GM12865 (cell line): ENCODE measurements around the gene OAS3.
"Not testable (repeated sequence)": the region's sequence is repeated elsewhere in the genome, so short reads cannot be mapped to it uniquely, and the experiment has no call there.

ENCODE experiments used
- DNase-seq: peaks from one replicate; pipeline ENCODE4 v3.0.0; 2010; ENCODE audit warnings: low read depth
- H3K4me3 ChIP-seq: 2 replicates; pipeline ENCODE4 v1.5.1; 2011; ENCODE audit warnings: mild to moderate bottlenecking, low read depth, low read length, control low read depth
- TF ChIP-seq, protein P1 (sequence below): IDR thresholded peaks from 2 replicates; pipeline ENCODE4 v1.5.1; 2011; ENCODE audit warnings: low read length, control low read depth, low read depth, inconsistent platforms; ENCODE audit not compliant: insufficient read depth; ENCODE audit errors: missing control alignments

Gene OAS3

DNA sequence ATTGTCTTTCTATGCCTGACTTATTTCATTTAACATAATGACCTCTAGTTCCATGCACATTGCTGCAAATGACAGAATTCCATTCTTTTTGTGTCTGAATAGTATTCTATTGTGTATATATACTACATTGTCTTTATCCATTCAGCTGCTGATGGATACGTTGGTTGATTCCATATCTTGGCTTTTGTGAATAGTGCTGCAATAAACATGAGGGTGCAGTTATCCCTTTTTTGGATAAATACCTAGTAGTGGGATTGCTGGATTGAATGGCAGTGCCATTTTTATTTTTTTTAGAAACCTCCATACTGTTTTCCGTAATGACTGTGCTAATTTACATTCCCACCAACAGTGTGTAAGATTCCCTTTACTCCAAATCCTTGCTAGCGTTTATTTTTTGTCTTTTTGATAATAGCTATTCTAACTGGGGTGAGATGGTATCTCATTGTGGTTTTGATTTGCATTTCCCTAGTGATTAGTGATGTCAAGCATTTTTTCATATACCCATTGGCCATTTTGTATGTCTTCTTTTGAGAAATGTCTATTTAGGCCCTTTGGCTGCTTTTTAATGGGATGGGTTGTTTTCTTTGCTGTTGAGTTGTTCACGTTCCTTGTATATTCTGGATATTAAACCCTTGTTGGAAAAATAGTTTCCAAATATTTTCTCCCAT is 42.4 kb downstream of the OAS3 start:
- TF ChIP-seq, protein P1, sequence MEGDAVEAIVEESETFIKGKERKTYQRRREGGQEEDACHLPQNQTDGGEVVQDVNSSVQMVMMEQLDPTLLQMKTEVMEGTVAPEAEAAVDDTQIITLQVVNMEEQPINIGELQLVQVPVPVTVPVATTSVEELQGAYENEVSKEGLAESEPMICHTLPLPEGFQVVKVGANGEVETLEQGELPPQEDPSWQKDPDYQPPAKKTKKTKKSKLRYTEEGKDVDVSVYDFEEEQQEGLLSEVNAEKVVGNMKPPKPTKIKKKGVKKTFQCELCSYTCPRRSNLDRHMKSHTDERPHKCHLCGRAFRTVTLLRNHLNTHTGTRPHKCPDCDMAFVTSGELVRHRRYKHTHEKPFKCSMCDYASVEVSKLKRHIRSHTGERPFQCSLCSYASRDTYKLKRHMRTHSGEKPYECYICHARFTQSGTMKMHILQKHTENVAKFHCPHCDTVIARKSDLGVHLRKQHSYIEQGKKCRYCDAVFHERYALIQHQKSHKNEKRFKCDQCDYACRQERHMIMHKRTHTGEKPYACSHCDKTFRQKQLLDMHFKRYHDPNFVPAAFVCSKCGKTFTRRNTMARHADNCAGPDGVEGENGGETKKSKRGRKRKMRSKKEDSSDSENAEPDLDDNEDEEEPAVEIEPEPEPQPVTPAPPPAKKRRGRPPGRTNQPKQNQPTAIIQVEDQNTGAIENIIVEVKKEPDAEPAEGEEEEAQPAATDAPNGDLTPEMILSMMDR: no peak
- peak; percentile 25 for DNase-seq
- H3K4me3 ChIP-seq: peak overlapping the region; percentile 85

DNA sequence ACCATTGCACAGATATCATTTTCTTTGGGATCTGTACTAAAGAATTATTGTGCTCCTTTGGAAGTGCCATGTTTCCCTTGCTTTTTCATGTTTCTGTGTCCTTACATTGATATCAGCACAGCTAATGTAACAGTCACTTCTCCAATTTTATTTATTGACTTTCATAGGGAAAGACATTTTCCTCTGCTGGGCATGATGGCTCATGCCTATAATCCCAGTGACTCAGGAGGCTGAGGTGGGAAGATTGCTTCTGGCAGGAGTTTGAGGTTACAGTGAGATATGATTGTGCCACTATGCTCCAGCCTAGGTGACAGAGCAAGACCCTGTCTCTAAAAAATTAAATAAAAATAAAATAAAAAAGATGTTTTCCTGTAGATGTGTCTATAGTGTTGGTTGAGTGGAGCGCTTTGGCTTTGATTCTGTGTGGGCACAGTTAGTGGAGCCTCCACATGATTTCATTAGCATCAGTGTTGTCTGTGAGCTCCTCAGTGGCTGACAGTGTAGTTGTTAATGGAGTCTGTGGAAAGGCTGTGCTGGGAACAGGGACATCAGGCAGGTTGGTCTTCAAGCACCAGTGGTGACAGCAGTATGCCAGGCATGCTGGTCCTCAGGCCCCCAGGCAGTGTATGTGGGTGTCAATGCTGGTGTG is 47.5 kb downstream of the OAS3 start:
- no peak overlapping the region for H3K4me3 ChIP-seq
- DNase-seq: no peak
- TF ChIP-seq, protein P1: no peak

DNA sequence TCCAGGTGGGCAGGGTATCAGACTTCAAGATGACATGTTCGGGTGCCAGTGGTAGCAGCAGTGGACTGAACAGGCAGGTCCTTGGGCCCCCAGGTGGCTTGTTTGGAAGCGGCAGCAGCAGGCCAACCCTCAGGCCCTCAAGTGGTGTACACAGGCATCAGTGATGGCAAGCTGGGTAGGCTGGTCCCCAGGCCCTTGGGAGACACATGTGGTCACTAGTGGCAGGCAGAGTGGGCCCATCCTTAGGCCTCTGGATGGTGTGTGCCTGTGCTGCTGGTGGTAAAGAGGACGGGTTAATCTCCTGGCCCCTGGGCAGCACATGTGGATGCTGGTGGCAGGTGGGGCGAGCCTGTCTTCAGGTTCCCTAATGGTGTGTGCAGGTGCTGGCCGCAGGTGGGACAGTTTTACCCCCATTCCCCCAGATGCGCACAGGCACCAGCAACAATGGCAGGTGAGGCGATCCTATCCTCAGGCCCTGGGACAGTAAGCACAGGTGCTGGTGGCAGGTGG is 48.1 kb downstream of the OAS3 start:
- no peak overlapping the region for H3K4me3 ChIP-seq

DNA sequence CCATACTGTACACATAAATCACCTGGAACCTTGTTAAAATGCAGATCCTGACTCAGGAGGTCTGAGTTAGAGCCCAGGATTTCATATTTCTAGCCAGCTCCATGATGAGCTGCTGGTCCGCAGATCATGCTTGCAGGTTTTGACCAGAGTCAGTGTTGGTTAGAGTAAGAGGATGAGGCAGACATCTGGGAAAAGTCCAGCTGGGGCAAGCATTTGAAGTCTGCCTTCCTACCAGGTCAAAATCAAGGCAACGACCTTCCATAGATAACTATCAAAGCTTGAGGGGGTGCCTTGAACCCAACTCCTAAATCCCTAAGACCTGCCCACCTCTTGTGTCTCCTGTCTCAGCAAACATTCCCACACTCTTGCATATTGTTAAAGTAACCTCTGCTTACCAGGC is 49.3 kb downstream of the OAS3 start:
- H3K4me3 ChIP-seq: no peak overlapping the region
- TF ChIP-seq, protein P1: no peak
- DNase-seq: no peak

More for the DNA sequence above, 48.1 kb downstream of the OAS3 start:
- TF ChIP-seq, protein P1: no peak
- DNase-seq: no peak

DNA sequence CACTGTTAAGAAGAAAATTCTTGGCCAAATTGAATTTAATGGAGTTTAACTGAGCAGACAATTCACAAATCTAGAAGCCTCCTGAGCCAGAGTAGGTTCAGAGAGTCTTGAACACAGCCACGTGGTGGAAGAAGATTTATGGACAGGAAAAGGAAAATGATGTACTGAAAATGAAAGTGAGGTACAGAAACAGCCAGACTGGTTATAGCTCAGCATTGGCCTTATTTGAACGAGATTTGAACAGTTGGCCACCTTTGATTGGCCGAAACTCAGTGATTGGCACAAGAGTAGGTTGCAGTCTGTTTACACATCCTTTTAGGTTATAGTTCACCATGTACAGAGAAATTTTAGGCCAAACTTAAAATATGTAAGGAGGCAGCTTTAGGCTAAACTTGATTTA is 50.0 kb downstream of the OAS3 start:
- TF ChIP-seq, protein P1: no peak
- no peak overlapping the region for H3K4me3 ChIP-seq
- peak; percentile 46 for DNase-seq

DNA sequence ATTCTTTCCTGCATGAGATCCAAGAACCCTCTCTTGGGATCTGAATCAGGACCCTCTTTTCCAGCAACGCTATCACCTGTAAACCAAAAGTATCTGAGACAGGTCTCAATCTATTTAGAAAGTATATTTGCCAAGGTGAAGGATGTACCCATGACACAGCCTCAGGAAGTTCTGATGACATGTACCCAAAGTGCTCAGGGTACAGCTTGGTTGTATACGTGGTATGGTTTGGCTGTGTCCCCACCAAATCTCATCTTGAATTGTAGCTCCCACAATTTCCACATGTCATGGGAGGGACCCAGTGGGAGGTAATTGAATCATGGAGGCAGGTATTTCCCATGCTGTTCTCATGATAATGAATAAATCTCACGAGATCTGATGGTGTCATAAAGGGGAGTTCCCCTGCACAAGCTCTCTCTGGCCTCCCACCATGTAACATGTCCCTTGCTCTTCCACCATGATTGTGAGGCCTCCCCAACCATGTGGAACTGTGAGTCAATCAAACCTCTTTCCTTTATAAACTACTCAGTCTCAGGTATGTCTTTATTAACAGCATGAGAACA is 50.6 kb downstream of the OAS3 start:
- not testable (repeated sequence) for DNase-seq, H3K4me3 ChIP-seq

DNA sequence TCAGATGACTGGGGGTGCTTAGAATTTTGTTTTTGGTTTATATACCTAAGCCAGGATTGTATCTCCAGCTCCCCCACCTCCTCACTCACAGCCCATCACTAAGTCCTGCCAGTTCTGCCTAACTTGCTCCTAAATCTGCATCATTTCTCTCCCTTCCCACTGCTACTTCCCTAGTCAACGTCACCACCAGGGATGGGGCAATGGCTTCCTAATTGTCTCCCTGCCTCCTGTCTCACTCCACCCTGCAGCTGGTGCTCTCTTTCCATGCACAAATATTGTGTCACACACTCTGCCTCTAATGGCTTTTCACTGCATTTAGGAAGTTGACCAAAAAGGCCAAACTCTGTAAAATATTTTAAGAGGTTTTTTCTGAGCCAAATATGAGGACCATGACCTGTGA is 51.5 kb downstream of the OAS3 start:
- no peak for DNase-seq
- no peak overlapping the region for H3K4me3 ChIP-seq
- TF ChIP-seq, protein P1: no peak
